HEK293T (cell line): ENCODE results near the gene ASTN2.

Experiments
- ARNT ChIP-seq: fragments of 450-650 bp; IDR thresholded peaks from 2 replicates; pipeline ENCODE4 v1.6.1; 2017; ENCODE audit warnings: mild to moderate bottlenecking
- BHLHE40 ChIP-seq: fragments of 450-650 bp; IDR thresholded peaks from 2 replicates; pipeline ENCODE4 v1.6.1; 2016; ENCODE audit warnings: mild to moderate bottlenecking, moderate library complexity, borderline replicate concordance
- FOXK2 ChIP-seq: fragments of 450-650 bp; IDR thresholded peaks from 2 replicates; pipeline ENCODE4 v1.6.1; 2016; ENCODE audit warnings: mild to moderate bottlenecking
- HDGF ChIP-seq: fragments of 450-650 bp; IDR thresholded peaks from 2 replicates; pipeline ENCODE4 v1.6.1; 2017; ENCODE audit warnings: antibody characterized with exemption, borderline replicate concordance
- SP1 ChIP-seq: fragments of 450-650 bp; IDR thresholded peaks from 2 replicates; pipeline ENCODE4 v1.6.1; 2017
- SUZ12 ChIP-seq: fragments of 450-650 bp; IDR thresholded peaks from 2 replicates; pipeline ENCODE4 v1.6.1; 2016; ENCODE audit warnings: mild to moderate bottlenecking
- TARDBP ChIP-seq: fragments of 450-650 bp; IDR thresholded peaks from 2 replicates; pipeline ENCODE4 v1.6.1; 2016
- TF ChIP-seq, protein P1 (sequence below): fragments of 450-650 bp; IDR thresholded peaks from 2 replicates; pipeline ENCODE4 v1.6.1; 2016

DNA sequence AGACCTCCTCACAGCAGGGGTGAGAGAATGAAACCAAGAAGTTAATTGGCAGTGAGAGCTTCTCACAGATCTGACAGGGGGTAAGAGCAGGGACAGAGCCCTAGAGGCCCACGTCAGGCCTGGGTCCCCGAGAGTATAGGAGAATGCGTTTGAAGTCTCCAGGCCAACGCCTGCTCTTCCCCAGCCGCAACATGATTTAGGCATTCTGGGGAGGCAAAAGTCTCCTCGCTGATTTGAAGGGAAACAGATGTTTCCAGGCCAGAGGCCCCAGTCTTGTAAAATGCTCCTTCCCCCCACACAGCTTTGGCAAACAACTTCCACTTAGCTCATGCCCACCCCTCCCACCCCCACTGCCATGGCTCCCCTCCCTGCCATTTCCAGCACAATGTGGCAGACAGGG, 966.9 kb downstream of the ASTN2 start:
- no peak for TF ChIP-seq SUZ12
- no peak for TF ChIP-seq FOXK2
- TF ChIP-seq SP1: no peak
- TF ChIP-seq TARDBP: no peak
- no peak for TF ChIP-seq HDGF
- TF ChIP-seq BHLHE40: no peak
- TF ChIP-seq, protein P1, sequence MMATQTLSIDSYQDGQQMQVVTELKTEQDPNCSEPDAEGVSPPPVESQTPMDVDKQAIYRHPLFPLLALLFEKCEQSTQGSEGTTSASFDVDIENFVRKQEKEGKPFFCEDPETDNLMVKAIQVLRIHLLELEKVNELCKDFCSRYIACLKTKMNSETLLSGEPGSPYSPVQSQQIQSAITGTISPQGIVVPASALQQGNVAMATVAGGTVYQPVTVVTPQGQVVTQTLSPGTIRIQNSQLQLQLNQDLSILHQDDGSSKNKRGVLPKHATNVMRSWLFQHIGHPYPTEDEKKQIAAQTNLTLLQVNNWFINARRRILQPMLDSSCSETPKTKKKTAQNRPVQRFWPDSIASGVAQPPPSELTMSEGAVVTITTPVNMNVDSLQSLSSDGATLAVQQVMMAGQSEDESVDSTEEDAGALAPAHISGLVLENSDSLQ: no peak
- no peak for TF ChIP-seq ARNT
